Measurements from ENCODE around the gene VPS13D.

GRCh38 chr1:12320486-12320885, 90.7 kb downstream of the VPS13D start:
- TF ChIP-seq EZH2phosphoT487 (IDR thresholded peaks at IDR 0.05; ENCODE audit: borderline replicate concordance): no peak
- TF ChIP-seq SIN3A (IDR thresholded peaks at IDR 0.05; ENCODE audit: low read depth): no peak
- TF ChIP-seq MAX (IDR thresholded peaks at IDR 0.05): no peak
- TF ChIP-seq EGR1 (IDR thresholded peaks at IDR 0.05; ENCODE audit: low read depth): no peak
- no peak for TF ChIP-seq REST (IDR thresholded peaks at IDR 0.05; ENCODE audit: low read depth)
- TF ChIP-seq POLR2A (IDR thresholded peaks at IDR 0.05; ENCODE audit: borderline replicate concordance, extremely low read depth, insufficient read depth, insufficient read length): no peak

All from HCT116 (cell line).